ENCODE measurements around the gene CCNG1. TPM values are rescaled to one million over a fixed set of nuclear protein-coding genes. Genes with fewer than 3 reads are reported as not detected.
"Not testable (repeated sequence)": the region's sequence is repeated elsewhere in the genome, so short reads cannot be mapped to it uniquely, and the experiment has no call there.

CCNG1 gene
- total RNA-seq, 4 donors from 2014 or later, result 46.4 to 92.3 (median 64.9) TPM

DNA sequence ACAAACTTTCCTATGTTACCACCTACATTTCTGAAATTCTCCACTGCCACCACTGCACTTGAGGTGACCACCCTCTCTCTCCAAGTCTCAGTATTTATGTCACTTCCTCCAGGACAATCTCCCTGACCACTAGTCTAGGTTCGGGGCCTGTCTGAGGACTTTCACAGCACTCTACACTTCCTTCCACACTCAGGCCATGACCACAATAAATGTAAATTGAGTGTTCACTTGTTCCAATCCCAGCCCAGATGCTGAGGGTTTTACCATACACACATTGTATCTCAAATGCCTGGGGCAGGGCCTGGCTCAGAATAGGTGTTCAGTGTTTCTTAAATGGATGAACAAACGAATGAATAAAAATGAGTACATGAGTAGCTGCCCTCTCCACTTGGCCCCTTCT, 26.9 kb upstream of the CCNG1 start:
- 70 to 74% methylated on average over 2 of the region's 2 CpGs for WGBS, 2 donors
- intact Hi-C loops (cut with DNase I; ENCODE audit: low total_unique reads), result no loop called here
- DNase-seq (ENCODE audit: low spot score in 2 of 2), result no peak
- TF ChIP-seq, protein P1, sequence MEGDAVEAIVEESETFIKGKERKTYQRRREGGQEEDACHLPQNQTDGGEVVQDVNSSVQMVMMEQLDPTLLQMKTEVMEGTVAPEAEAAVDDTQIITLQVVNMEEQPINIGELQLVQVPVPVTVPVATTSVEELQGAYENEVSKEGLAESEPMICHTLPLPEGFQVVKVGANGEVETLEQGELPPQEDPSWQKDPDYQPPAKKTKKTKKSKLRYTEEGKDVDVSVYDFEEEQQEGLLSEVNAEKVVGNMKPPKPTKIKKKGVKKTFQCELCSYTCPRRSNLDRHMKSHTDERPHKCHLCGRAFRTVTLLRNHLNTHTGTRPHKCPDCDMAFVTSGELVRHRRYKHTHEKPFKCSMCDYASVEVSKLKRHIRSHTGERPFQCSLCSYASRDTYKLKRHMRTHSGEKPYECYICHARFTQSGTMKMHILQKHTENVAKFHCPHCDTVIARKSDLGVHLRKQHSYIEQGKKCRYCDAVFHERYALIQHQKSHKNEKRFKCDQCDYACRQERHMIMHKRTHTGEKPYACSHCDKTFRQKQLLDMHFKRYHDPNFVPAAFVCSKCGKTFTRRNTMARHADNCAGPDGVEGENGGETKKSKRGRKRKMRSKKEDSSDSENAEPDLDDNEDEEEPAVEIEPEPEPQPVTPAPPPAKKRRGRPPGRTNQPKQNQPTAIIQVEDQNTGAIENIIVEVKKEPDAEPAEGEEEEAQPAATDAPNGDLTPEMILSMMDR (IDR thresholded peaks at IDR 0.05), result no peak
- TF ChIP-seq POLR2A (IDR thresholded peaks at IDR 0.05), result no peak
- no peak overlapping the region for H3K4me3 ChIP-seq (ENCODE audit: low read depth, poor library complexity, severe bottlenecking)

DNA sequence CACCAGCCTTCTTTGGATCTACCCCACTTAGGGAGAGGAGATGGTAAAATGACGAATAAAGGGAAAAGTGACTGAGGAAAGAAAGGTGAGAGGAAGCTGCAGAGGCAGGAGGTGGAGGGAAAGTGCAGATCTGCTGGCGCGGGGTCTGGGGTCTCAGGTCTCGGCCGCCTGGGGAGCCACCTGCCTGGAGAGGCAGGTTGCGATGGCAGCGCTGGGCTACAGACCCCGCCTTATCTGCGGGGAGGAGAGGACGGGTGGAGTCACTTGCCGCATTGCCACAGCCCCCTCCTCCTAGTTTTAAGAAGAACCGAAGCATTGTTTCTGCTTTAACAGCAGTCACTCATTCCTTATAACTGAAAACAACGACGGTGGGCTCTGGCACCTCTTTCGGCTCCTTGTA, 21.7 kb upstream of the CCNG1 start:
- intact Hi-C loops (cut with DNase I; ENCODE audit: low total_unique reads); DNase-seq (ENCODE audit: low spot score in 2 of 2); H3K4me3 ChIP-seq (ENCODE audit: low read depth, poor library complexity, severe bottlenecking): not testable (repeated sequence)
- WGBS, 2 donors, result 23 to 25% methylated on average over 15 of the region's 15 CpGs

DNA sequence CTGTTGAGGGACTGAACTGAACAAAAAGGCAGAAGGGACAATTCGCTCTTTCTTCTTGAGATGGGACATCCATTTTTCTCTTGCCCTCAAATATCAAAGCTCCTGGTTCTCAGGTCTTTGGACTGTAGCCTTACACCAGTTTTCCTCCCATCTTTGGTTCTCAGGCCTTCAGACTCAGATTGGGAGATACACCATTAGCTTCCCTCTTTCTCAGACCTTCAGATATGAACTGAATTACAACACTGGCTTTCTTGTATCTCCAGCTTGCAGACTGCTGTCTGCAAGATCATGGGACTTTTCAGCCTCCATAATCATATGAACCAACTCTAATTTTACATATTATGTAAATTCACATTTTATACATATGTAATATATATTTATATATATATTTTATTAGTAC, 12.6 kb upstream of the CCNG1 start:
- TF ChIP-seq, protein P1 (IDR thresholded peaks at IDR 0.05), result no peak
- TF ChIP-seq POLR2A (IDR thresholded peaks at IDR 0.05), result no peak
- DNase-seq (ENCODE audit: low spot score in 2 of 2), result no peak
- intact Hi-C loops (cut with DNase I; ENCODE audit: low total_unique reads), result no loop called here
- 84 to 98% methylated on average over 1 of the region's 1 CpG for WGBS, 2 donors
- no peak overlapping the region for H3K4me3 ChIP-seq (ENCODE audit: low read depth, poor library complexity, severe bottlenecking)

DNA sequence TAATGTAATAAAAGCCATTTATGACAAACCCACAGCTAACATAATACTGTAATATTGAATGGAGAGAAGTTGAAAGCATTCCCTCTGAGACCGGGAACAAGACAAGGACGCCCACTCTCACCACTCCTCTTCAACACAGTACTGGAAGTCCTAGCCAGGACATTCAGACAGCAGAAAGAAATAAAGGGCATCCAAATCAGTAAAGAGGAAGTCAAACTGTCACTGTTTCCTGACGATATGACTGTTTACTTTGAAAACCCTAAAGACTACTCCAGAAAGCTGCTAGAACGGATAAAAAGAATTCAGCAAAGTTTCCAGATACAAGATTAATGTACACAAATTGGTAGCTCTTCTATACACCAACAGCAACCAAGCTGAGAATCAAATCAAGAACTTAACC, 11.3 kb upstream of the CCNG1 start:
- WGBS, 2 donors, result 57 to 69% methylated on average over 4 of the region's 4 CpGs
- intact Hi-C loops (cut with DNase I; ENCODE audit: low total_unique reads); DNase-seq (ENCODE audit: low spot score in 2 of 2); H3K4me3 ChIP-seq (ENCODE audit: low read depth, poor library complexity, severe bottlenecking): not testable (repeated sequence)

DNA sequence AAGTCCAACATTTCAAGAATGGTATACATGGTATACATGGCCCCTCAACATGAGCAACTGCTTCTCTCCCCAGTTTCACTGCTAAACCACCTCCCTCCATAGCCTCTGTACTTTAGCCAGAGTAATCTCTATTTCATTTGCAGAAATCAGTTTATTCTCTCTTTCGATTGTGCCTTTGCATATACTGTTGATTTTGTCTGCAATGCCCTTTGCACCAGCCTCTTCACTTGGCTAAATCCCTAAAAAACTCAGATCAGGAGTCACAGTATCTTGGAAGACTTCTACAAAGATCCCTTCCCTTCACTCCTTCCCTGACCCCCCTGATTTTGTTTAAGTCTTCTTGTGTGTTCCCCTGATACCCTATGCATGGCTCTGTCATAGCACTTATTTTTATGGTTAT, 4.9 kb upstream of the CCNG1 start:
- intact Hi-C loops (cut with DNase I; ENCODE audit: low total_unique reads), result no loop called here
- H3K4me3 ChIP-seq (ENCODE audit: low read depth, poor library complexity, severe bottlenecking), result no peak overlapping the region
- no peak for DNase-seq (ENCODE audit: low spot score in 2 of 2)
- WGBS, 2 donors, result 96 to 97% methylated on average over 1 of the region's 1 CpG
- no peak for TF ChIP-seq POLR2A (IDR thresholded peaks at IDR 0.05)
- TF ChIP-seq, protein P1 (IDR thresholded peaks at IDR 0.05), result no peak

DNA sequence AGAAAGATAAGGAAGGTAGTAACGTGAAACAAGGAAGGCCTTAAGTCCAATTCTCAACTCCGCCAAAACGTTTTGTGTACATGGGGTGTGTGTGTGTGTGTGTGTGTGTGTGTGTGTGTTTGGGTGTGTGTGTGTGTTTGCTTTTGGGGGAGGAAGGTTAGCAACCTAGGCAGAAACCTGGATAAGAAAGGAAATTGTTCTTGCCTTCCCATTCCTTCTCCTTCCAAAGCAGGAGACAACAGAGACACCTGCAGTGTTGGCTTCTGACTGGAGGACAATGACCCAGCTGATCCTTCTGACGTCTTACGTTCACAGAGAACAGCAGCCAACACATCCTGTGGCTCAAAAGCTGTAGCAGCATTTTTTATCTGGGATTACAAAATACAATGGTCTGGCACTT, 4.1 kb upstream of the CCNG1 start:
- DNase-seq (ENCODE audit: low spot score in 2 of 2), result no peak
- no peak for TF ChIP-seq POLR2A (IDR thresholded peaks at IDR 0.05)
- TF ChIP-seq, protein P1 (IDR thresholded peaks at IDR 0.05), result no peak
- intact Hi-C loops (cut with DNase I; ENCODE audit: low total_unique reads), result no loop called here
- H3K4me3 ChIP-seq (ENCODE audit: low read depth, poor library complexity, severe bottlenecking), result no peak overlapping the region
- 62 to 76% methylated on average over 5 of the region's 5 CpGs for WGBS, 2 donors

DNA sequence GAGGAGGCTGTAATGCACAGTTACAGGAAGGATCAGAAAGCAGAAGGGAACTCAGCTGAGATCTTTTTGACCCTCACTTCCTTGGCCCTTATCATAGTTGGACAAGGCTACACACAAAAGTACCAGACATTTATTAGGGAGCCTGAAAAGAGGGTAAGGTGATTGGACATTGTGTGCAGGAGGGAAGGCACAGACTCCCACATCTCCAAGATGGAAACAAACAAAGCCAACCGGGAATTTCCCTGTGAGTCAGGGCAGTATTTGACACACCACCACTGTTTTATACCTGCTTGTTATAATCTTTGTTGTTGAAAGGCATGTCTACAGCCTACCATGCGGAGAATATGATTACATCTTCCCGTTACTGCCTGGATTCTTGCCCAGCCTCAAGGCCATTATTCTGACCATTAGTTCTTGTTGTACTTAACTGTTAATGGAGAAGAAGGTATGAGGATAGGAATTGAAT, 3.0 kb upstream of the CCNG1 start:
- 42% methylated on average over 3 of the region's 3 CpGs for WGBS, 2 donors
- no peak for TF ChIP-seq POLR2A (IDR thresholded peaks at IDR 0.05)
- TF ChIP-seq, protein P1 (IDR thresholded peaks at IDR 0.05), result no peak
- DNase-seq (ENCODE audit: low spot score in 2 of 2), result no peak
- intact Hi-C loops (cut with DNase I; ENCODE audit: low total_unique reads), result no loop called here
- H3K4me3 ChIP-seq (ENCODE audit: low read depth, poor library complexity, severe bottlenecking), result no peak overlapping the region
